ENCODE measurements around the gene ATP2B3.

Gene ATP2B3

DNA sequence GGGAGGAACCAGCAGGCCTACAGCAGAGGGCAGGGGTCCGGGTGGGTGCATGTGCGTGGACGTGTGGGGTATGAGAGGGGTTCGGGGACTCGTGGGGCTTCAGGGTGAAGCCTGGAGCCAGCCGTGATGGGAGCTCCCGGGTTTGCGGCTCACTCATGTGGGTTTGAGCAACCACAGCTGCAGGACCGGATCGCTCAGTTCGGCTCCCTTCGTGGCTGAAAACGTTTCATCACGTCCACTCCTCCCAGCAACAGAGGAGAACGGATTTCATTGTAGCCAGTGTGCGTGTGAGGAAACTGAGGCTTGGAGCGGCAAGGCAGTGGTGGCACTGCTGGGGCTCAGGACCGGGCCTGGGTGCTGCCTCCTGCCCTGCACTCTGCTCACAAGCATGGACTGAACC, 12.1 kb upstream of the ATP2B3 start:
- H3K4me1 ChIP-seq (ENCODE audit: low read length), result no peaks in the 10 kb centered on the region
- H3F3A ChIP-seq (ENCODE audit: insufficient read depth, low read length), result no peaks in the 10 kb centered on the region
- no peaks in the 10 kb centered on the region for H3K9me3 ChIP-seq (replicated peaks; ENCODE audit: insufficient read depth, low read length)
- H3K27ac ChIP-seq (ENCODE audit: low read length), result no peak overlapping the region
- no peaks in the 10 kb centered on the region for H3K79me2 ChIP-seq (ENCODE audit: low read length)
- peaks cover 40% of the 10 kb centered on the region for H3K27me3 ChIP-seq (replicated peaks; ENCODE audit: insufficient read depth, low read length)
- no peak for DNase-seq
- H3K4me2 ChIP-seq (ENCODE audit: low read depth, low read length), result no peak overlapping the region
- no peaks in the 10 kb centered on the region for H3K9me2 ChIP-seq (replicated peaks; ENCODE audit: insufficient read depth, low read length)
- no peak overlapping the region for H3K9ac ChIP-seq (ENCODE audit: low read length)
- H3K36me3 ChIP-seq (replicated peaks; ENCODE audit: insufficient read depth, low read length), result no peaks in the 10 kb centered on the region
- H2AFZ ChIP-seq (ENCODE audit: low read length), result no peak overlapping the region
- H3K4me3 ChIP-seq (ENCODE audit: low read length), result no peak overlapping the region
- H4K20me1 ChIP-seq (ENCODE audit: insufficient read depth, low read length), result no peaks in the 10 kb centered on the region
- TF ChIP-seq EZH2phosphoT487 (IDR thresholded peaks at IDR 0.05; ENCODE audit: low read length) (no peak), EZH2 (optimal IDR thresholded peaks at IDR 0.05; ENCODE audit: low read depth, low read length) (no peak), CTCF (IDR thresholded peaks at IDR 0.05; ENCODE audit: low read length) (no peak)

DNA sequence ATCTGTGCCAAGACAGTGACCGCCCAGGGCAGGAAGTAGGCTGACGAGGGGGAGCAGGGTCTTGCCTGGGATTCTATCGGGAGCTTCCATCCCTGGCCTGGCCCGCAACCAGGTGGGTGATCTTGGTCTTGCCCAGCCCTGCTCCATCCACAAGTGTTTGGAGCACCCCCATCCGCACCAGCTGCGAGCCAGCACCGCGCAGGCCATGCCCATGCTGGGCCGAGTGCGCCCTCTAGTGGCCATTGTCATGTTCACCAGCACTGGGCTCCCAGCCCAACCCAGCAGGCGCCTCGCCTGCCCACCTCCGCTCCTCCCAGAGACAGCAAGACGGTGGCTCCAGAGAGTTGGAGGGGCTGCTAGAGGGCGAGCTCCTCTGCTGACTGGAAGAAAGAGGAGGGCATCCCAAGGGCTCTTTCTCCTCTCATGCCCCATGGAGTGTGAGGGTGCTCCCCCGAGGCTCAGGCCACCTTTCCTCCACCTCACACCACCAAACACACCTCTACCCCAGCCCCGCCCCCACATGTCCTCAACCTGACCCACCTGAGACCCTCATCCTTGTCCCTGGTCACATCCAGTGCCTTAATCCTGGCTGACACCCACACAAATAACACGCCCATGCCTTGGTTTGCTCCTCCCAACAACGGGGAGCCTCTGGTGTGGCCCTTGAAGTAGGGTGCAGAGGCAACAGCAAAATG, 9.8 kb upstream of the ATP2B3 start:
- no peak overlapping the region for H3K9ac ChIP-seq (ENCODE audit: low read length)
- no peaks in the 10 kb centered on the region for H3K9me3 ChIP-seq (replicated peaks; ENCODE audit: insufficient read depth, low read length)
- H3K4me2 ChIP-seq (ENCODE audit: low read depth, low read length), result peak overlapping the region; percentile 25; the same call in 1 of the 2 replicates
- no peak overlapping the region for H2AFZ ChIP-seq (ENCODE audit: low read length)
- no peaks in the 10 kb centered on the region for H3K79me2 ChIP-seq (ENCODE audit: low read length)
- H3K27me3 ChIP-seq (replicated peaks; ENCODE audit: insufficient read depth, low read length), result peaks cover 30% of the 10 kb centered on the region
- peak; percentile 57 for DNase-seq
- H3K9me2 ChIP-seq (replicated peaks; ENCODE audit: insufficient read depth, low read length), result no peaks in the 10 kb centered on the region
- H3K4me1 ChIP-seq (ENCODE audit: low read length), result no peaks in the 10 kb centered on the region
- no peak overlapping the region for H3K27ac ChIP-seq (ENCODE audit: low read length)
- H4K20me1 ChIP-seq (ENCODE audit: insufficient read depth, low read length), result no peaks in the 10 kb centered on the region
- no peaks in the 10 kb centered on the region for H3K36me3 ChIP-seq (replicated peaks; ENCODE audit: insufficient read depth, low read length)
- H3F3A ChIP-seq (ENCODE audit: insufficient read depth, low read length), result no peaks in the 10 kb centered on the region
- TF ChIP-seq EZH2 (optimal IDR thresholded peaks at IDR 0.05; ENCODE audit: low read depth, low read length) (no peak), CTCF (IDR thresholded peaks at IDR 0.05; ENCODE audit: low read length) (peak; percentile 79)
- H3K4me3 ChIP-seq (ENCODE audit: low read length), result no peak overlapping the region

DNA sequence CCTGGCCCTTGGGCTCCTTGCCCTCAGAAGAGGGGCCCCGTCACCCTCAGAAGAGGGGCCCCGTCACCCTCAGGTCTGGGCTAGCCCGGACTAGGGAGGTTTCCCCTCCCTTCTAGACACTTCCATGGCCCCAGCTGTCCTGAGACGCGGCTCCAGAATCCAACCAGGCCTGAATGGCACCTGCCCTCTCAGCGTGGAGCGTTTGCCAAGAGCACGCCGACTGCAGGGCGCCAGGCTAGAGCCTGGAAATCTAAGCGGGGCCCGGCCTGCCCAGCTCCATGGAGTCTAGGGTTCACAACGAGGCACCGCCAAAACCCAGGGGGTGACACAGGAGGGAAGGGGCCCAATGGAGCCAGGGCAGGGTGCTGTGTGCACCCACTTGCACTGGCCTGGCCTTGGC, 7.8 kb upstream of the ATP2B3 start:
- Histone ChIP-seq H3F3A (ENCODE audit: insufficient read depth, low read length) (no peaks in the 10 kb centered on the region), H4K20me1 (ENCODE audit: insufficient read depth, low read length) (no peaks in the 10 kb centered on the region), H3K27me3 (replicated peaks; ENCODE audit: insufficient read depth, low read length) (peaks cover 15% of the 10 kb centered on the region), H3K4me1 (ENCODE audit: low read length) (no peaks in the 10 kb centered on the region), H3K27ac (ENCODE audit: low read length) (no peak overlapping the region), H3K9me2 (replicated peaks; ENCODE audit: insufficient read depth, low read length) (no peaks in the 10 kb centered on the region), H3K4me3 (ENCODE audit: low read length) (no peak overlapping the region), H3K9me3 (replicated peaks; ENCODE audit: insufficient read depth, low read length) (no peaks in the 10 kb centered on the region), H2AFZ (ENCODE audit: low read length) (no peak overlapping the region), H3K4me2 (ENCODE audit: low read depth, low read length) (no peak overlapping the region), H3K36me3 (replicated peaks; ENCODE audit: insufficient read depth, low read length) (no peaks in the 10 kb centered on the region), H3K79me2 (ENCODE audit: low read length) (no peaks in the 10 kb centered on the region), H3K9ac (ENCODE audit: low read length) (no peak overlapping the region)
- TF ChIP-seq EZH2 (optimal IDR thresholded peaks at IDR 0.05; ENCODE audit: low read depth, low read length) (no peak), EZH2phosphoT487 (IDR thresholded peaks at IDR 0.05; ENCODE audit: low read length) (no peak), CTCF (IDR thresholded peaks at IDR 0.05; ENCODE audit: low read length) (no peak)
- DNase-seq, result no peak
